H1 (cell line): ENCODE measurements around the gene PIP5K1B. TPM values are rescaled to one million over a fixed set of nuclear protein-coding genes. Genes with fewer than 3 reads are reported as not detected.

Experiments
- BRCA1 ChIP-seq: IDR thresholded peaks from 2 replicates; pipeline ENCODE4 v1.6.1; 2012; ENCODE audit warnings: low read depth, low read length, improper control_type of control experiment
- CHD1 ChIP-seq: IDR thresholded peaks from 2 replicates; pipeline ENCODE4 v1.6.1; 2012; ENCODE audit warnings: low read depth, low read length, improper control_type of control experiment
- EGR1 ChIP-seq: IDR thresholded peaks from 2 replicates; pipeline ENCODE4 v1.6.1; 2011; ENCODE audit warnings: low read depth, low read length, borderline replicate concordance
- EP300 ChIP-seq, 2 experiments: IDR thresholded peaks; 1 replicate in 1 of 2; 2 replicates in 1 of 2; pipeline ENCODE4 v1.6.1; 2011 to 2012; ENCODE audit warnings: low read depth in 2 of 2, low read length in 2 of 2, mild to moderate bottlenecking in 2 of 2, borderline replicate concordance in 1 of 2, inconsistent platforms in 1 of 2, moderate library complexity in 1 of 2
- GTF2F1 ChIP-seq: IDR thresholded peaks from 2 replicates; pipeline ENCODE4 v1.6.1; 2012; ENCODE audit warnings: low read depth, low read length, improper control_type of control experiment, borderline replicate concordance
- HDAC6 ChIP-seq: IDR thresholded peaks from one replicate; pipeline ENCODE4 v1.7.1; 2012; ENCODE audit warnings: low read depth, mild to moderate bottlenecking, inconsistent platforms, low read length, moderate library complexity
- KDM4A ChIP-seq: IDR thresholded peaks from one replicate; pipeline ENCODE4 v1.7.1; 2012; ENCODE audit warnings: low read depth, mild to moderate bottlenecking, moderate library complexity, low read length, inconsistent platforms; ENCODE audit not compliant: severe bottlenecking
- KDM5A ChIP-seq: fragments of 200-600 bp; IDR thresholded peaks from 2 replicates; pipeline ENCODE4 v1.7.1; 2012; ENCODE audit warnings: mild to moderate bottlenecking, low read length, inconsistent platforms, mixed read lengths
- SIN3A ChIP-seq, 2 experiments: IDR thresholded peaks in 1 of 2; conservative IDR thresholded peaks in 1 of 2; 2 replicates each; pipeline ENCODE4 v1.6.1; 2011 to 2012; ENCODE audit warnings: low read length in 2 of 2, improper control_type of control experiment in 1 of 2, low read depth in 1 of 2, mild to moderate bottlenecking in 1 of 2
- SP4 ChIP-seq: IDR thresholded peaks from 2 replicates; pipeline ENCODE4 v1.6.1; 2012; ENCODE audit warnings: low read length, inconsistent platforms
- polyA plus RNA-seq, 7 experiments: library from polyadenylated mRNA; depleted of rRNA in 3 of 7; stranded (reverse) in 5 of 7; unstranded in 2 of 7; fragments of >200 nt in 5 of 7; fragments of 200-250 nt in 2 of 7; gene quantifications; 1 replicate in 5 of 7; 2 replicates in 1 of 7; 4 replicates in 1 of 7; pipeline versions ENCODE4 v1.2.1 to v1.2.3, GENCODE V29; 2011 to 2013; ENCODE audit warnings: missing spikeins in 2 of 7, mixed read lengths in 2 of 7
- total RNA-seq: library from RNA; stranded (reverse); fragmentation: NEBNext Ultra II Directional; extraction: Animal tissue kit (Norgen Biotek cat#: 25700); gene quantifications from 2 replicates; pipeline ENCODE4 v1.2.1, GENCODE V29; 2021

PIP5K1B gene
- total and polyA plus RNA-seq, 2 of the 8 experiments (the other 6 are each of a cell fraction or from before 2014, with no cell fraction given): 4.7 to 7.7 TPM

GRCh38 chr9:68771376-68771775 lies 66.3 kb downstream of the PIP5K1B start (continued):
- TF ChIP-seq KDM5A: no peak
- no peak for TF ChIP-seq SIN3A (conservative IDR thresholded peaks at IDR 0.05 in 1 of 2, IDR thresholded peaks at IDR 0.05 in 1 of 2; ENCODE audit: low read depth in 1 of 2, low read length in 2 of 2)
- TF ChIP-seq EGR1: no peak
- no peak for TF ChIP-seq KDM4A
- TF ChIP-seq CHD1: no peak
- no peak for TF ChIP-seq GTF2F1
- no peak for TF ChIP-seq BRCA1
- no peak for TF ChIP-seq SP4
- no peak for TF ChIP-seq HDAC6
- no peak for TF ChIP-seq EP300 (IDR thresholded peaks at IDR 0.05; ENCODE audit: borderline replicate concordance in 1 of 2, low read depth in 2 of 2, low read length in 2 of 2)
